ENCODE data around the gene NUBP2.

Gene NUBP2

DNA sequence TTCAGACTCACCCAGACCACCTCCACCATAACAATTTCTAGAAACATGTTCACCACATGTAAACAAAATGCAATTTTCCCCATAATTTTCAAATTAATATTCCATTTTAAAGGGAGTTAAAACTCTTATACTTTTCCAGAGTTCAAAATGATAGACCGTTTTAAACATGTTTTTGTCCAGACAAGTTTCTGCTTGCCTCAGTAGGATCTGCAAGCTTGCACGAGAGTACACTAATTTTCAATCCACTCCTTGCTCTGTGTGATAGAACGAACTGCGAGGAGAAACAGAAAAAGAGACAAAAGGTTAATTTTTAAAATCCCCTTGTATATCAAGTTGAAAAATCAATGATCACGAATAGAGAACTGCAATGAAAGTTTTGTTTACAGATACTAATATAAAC is 51.3 kb downstream of the NUBP2 start:
- TF ChIP-seq, protein P1, sequence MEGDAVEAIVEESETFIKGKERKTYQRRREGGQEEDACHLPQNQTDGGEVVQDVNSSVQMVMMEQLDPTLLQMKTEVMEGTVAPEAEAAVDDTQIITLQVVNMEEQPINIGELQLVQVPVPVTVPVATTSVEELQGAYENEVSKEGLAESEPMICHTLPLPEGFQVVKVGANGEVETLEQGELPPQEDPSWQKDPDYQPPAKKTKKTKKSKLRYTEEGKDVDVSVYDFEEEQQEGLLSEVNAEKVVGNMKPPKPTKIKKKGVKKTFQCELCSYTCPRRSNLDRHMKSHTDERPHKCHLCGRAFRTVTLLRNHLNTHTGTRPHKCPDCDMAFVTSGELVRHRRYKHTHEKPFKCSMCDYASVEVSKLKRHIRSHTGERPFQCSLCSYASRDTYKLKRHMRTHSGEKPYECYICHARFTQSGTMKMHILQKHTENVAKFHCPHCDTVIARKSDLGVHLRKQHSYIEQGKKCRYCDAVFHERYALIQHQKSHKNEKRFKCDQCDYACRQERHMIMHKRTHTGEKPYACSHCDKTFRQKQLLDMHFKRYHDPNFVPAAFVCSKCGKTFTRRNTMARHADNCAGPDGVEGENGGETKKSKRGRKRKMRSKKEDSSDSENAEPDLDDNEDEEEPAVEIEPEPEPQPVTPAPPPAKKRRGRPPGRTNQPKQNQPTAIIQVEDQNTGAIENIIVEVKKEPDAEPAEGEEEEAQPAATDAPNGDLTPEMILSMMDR (IDR thresholded peaks at IDR 0.05; ENCODE audit: extremely low read depth, missing control alignments), result no peak
- DNase-seq (ENCODE audit: low spot score), result no peak
